Uterus (tissue), 2 donors: Measurements from ENCODE around the gene MYOG.

Experiments used
- POLR2A ChIP-seq, 2 donors: fragments of 450-650 bp; IDR thresholded peaks; one replicate each; pipeline ENCODE4 v1.6.1; 2016; ENCODE audit warnings: antibody characterized with exemption in 2 of 2, mild to moderate bottlenecking in 1 of 2, moderate library complexity in 1 of 2
- TF ChIP-seq, protein P1 (sequence below), 4 experiments: fragments of 200-600 bp in 2 of 4; fragments of 450-650 bp in 2 of 4; sonication (generic) in 2 of 4; IDR thresholded peaks; one replicate each; pipeline ENCODE4 v1.5.1; 2016 to 2019; ENCODE audit warnings: antibody characterized with exemption in 4 of 4, mild to moderate bottlenecking in 2 of 4, moderate library complexity in 1 of 4

DNA sequence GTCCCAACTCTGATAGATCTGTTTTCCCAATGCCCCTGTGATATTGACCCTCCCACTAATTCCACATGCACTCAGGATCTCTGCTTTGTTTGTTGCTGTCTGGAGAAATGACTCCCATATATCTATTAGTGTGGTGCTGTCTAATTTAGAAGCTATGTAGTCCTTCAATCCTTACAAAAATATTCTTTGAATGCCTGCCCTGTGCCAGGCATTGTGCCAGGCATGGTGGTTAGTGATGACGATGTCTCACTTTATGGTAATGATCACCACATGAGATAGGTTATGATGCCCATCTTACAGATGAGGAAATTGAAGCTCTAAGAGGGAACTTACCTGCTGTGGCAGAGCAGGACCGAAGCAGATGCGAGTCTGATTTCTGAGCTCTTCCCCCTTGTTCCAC lies 12.9 kb downstream of the MYOG start:
- TF ChIP-seq, protein P1, sequence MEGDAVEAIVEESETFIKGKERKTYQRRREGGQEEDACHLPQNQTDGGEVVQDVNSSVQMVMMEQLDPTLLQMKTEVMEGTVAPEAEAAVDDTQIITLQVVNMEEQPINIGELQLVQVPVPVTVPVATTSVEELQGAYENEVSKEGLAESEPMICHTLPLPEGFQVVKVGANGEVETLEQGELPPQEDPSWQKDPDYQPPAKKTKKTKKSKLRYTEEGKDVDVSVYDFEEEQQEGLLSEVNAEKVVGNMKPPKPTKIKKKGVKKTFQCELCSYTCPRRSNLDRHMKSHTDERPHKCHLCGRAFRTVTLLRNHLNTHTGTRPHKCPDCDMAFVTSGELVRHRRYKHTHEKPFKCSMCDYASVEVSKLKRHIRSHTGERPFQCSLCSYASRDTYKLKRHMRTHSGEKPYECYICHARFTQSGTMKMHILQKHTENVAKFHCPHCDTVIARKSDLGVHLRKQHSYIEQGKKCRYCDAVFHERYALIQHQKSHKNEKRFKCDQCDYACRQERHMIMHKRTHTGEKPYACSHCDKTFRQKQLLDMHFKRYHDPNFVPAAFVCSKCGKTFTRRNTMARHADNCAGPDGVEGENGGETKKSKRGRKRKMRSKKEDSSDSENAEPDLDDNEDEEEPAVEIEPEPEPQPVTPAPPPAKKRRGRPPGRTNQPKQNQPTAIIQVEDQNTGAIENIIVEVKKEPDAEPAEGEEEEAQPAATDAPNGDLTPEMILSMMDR (IDR thresholded peaks at IDR 0.05), result no peak
- TF ChIP-seq POLR2A (IDR thresholded peaks at IDR 0.05), result no peak
